Measurements from ENCODE around the gene SLC9A2. TPM values are rescaled to one million over a fixed set of nuclear protein-coding genes. Genes with fewer than 3 reads are reported as not detected.
A peak's percentile ranks its signal among the peaks of the same experiment; 100 is the strongest.

The SLC9A2 gene
- total RNA-seq (not detected), total RNA-seq (0 reads per million in 2 donors)

- Mint-ChIP-seq H3K4me3 (peak within 1 kb of the TSS; percentile 80), H3K36me3 (ENCODE audit: low read depth) (no peaks in the 10 kb centered on the region), H3K27me3 (peaks cover 78% of the 10 kb centered on the region), H3K4me1 (peaks cover 9% of the 10 kb centered on the region), H3K27ac (no peak within 1 kb of the TSS)
- no peak for DNase-seq
- H3K9me3 ChIP-seq (ENCODE audit: control insufficient read depth, low read length, poor library complexity, severe bottlenecking): no peaks in the 10 kb centered on the region
- ATAC-seq: no peak
These were observed at the start of gene SLC9A2 for GRCh38 chr2:102619414-102620319. Gene SLC9A2, plus strand, starts transcription at chr2:102619553. Its CDS starts 296 bp downstream, at chr2:102619849.

- peaks cover 13% of the 10 kb centered on the region for H3K27me3 Mint-ChIP-seq
- DNase-seq (no peak), ATAC-seq (no peak)
- no peaks in the 10 kb centered on the region for H3K4me1 Mint-ChIP-seq
- no peak overlapping the region for H3K4me3 Mint-ChIP-seq
- H3K27ac Mint-ChIP-seq: no peak overlapping the region
- no peaks in the 10 kb centered on the region for H3K36me3 Mint-ChIP-seq (ENCODE audit: low read depth)
- no peaks in the 10 kb centered on the region for H3K9me3 ChIP-seq (ENCODE audit: control insufficient read depth, low read length, poor library complexity, severe bottlenecking)
These were observed 43.5 kb upstream of the SLC9A2 start for GRCh38 chr2:102575888-102576287.

GRCh38 chr2:102578376-102578775, 41.0 kb upstream of the SLC9A2 start:
- H3K4me1 Mint-ChIP-seq: peaks cover 3% of the 10 kb centered on the region
- no peak for ATAC-seq
- no peak for DNase-seq
- no peak overlapping the region for H3K4me3 Mint-ChIP-seq
- peaks cover 13% of the 10 kb centered on the region for H3K27me3 Mint-ChIP-seq
- no peaks in the 10 kb centered on the region for H3K36me3 Mint-ChIP-seq (ENCODE audit: low read depth)
- H3K9me3 ChIP-seq (ENCODE audit: control insufficient read depth, low read length, poor library complexity, severe bottlenecking): no peaks in the 10 kb centered on the region
- H3K27ac Mint-ChIP-seq: no peak overlapping the region

GRCh38 chr2:102581911-102582310, 37.4 kb upstream of the SLC9A2 start:
- DNase-seq (no peak), ATAC-seq (no peak)
- no peak overlapping the region for H3K4me3 Mint-ChIP-seq
- H3K4me1 Mint-ChIP-seq: peaks cover 3% of the 10 kb centered on the region
- peaks cover 18% of the 10 kb centered on the region for H3K27me3 Mint-ChIP-seq
- H3K36me3 Mint-ChIP-seq (ENCODE audit: low read depth): no peaks in the 10 kb centered on the region
- H3K27ac Mint-ChIP-seq: no peak overlapping the region
- H3K9me3 ChIP-seq (ENCODE audit: control insufficient read depth, low read length, poor library complexity, severe bottlenecking): no peaks in the 10 kb centered on the region

GRCh38 chr2:102582845-102583244, 36.5 kb upstream of the SLC9A2 start:
- Mint-ChIP-seq H3K27ac (no peak overlapping the region), H3K36me3 (ENCODE audit: low read depth) (no peaks in the 10 kb centered on the region), H3K4me1 (peaks cover 3% of the 10 kb centered on the region), H3K4me3 (no peak overlapping the region), H3K27me3 (peaks cover 24% of the 10 kb centered on the region)
- no peaks in the 10 kb centered on the region for H3K9me3 ChIP-seq (ENCODE audit: control insufficient read depth, low read length, poor library complexity, severe bottlenecking)
- no peak for DNase-seq
- ATAC-seq: no peak

- peaks cover 44% of the 10 kb centered on the region for H3K27me3 Mint-ChIP-seq
- no peak for ATAC-seq
- H3K4me3 Mint-ChIP-seq: no peak overlapping the region
- no peaks in the 10 kb centered on the region for H3K9me3 ChIP-seq (ENCODE audit: control insufficient read depth, low read length, poor library complexity, severe bottlenecking)
- H3K4me1 Mint-ChIP-seq: peaks cover 3% of the 10 kb centered on the region
- no peak for DNase-seq
- no peaks in the 10 kb centered on the region for H3K36me3 Mint-ChIP-seq (ENCODE audit: low read depth)
- no peak overlapping the region for H3K27ac Mint-ChIP-seq
These were observed 33.4 kb upstream of the SLC9A2 start for GRCh38 chr2:102585847-102586404.

- no peaks in the 10 kb centered on the region for H3K9me3 ChIP-seq (ENCODE audit: control insufficient read depth, low read length, poor library complexity, severe bottlenecking)
- H3K4me1 Mint-ChIP-seq: no peaks in the 10 kb centered on the region
- ATAC-seq: no peak
- no peak overlapping the region for H3K4me3 Mint-ChIP-seq
- peaks cover 44% of the 10 kb centered on the region for H3K27me3 Mint-ChIP-seq
- no peaks in the 10 kb centered on the region for H3K36me3 Mint-ChIP-seq (ENCODE audit: low read depth)
- no peak for DNase-seq
- no peak overlapping the region for H3K27ac Mint-ChIP-seq
These were observed 31.0 kb upstream of the SLC9A2 start for GRCh38 chr2:102588213-102588939.

GRCh38 chr2:102589444-102589843, 29.9 kb upstream of the SLC9A2 start:
- Mint-ChIP-seq H3K4me3 (no peak overlapping the region), H3K27me3 (peaks cover 54% of the 10 kb centered on the region), H3K4me1 (no peaks in the 10 kb centered on the region), H3K27ac (no peak overlapping the region), H3K36me3 (ENCODE audit: low read depth) (no peaks in the 10 kb centered on the region)
- no peak for ATAC-seq
- DNase-seq: no peak
- no peaks in the 10 kb centered on the region for H3K9me3 ChIP-seq (ENCODE audit: control insufficient read depth, low read length, poor library complexity, severe bottlenecking)

GRCh38 chr2:102591491-102592045, 27.8 kb upstream of the SLC9A2 start:
- no peaks in the 10 kb centered on the region for H3K9me3 ChIP-seq (ENCODE audit: control insufficient read depth, low read length, poor library complexity, severe bottlenecking)
- no peaks in the 10 kb centered on the region for H3K4me1 Mint-ChIP-seq
- ATAC-seq (no peak), DNase-seq (no peak)
- H3K27me3 Mint-ChIP-seq: peaks cover 59% of the 10 kb centered on the region
- no peak overlapping the region for H3K4me3 Mint-ChIP-seq
- no peaks in the 10 kb centered on the region for H3K36me3 Mint-ChIP-seq (ENCODE audit: low read depth)
- no peak overlapping the region for H3K27ac Mint-ChIP-seq

GRCh38 chr2:102592601-102593000, 26.8 kb upstream of the SLC9A2 start:
- Mint-ChIP-seq H3K4me1 (no peaks in the 10 kb centered on the region), H3K36me3 (ENCODE audit: low read depth) (no peaks in the 10 kb centered on the region), H3K4me3 (no peak overlapping the region), H3K27me3 (peaks cover 58% of the 10 kb centered on the region), H3K27ac (no peak overlapping the region)
- no peaks in the 10 kb centered on the region for H3K9me3 ChIP-seq (ENCODE audit: control insufficient read depth, low read length, poor library complexity, severe bottlenecking)
- ATAC-seq: no peak
- no peak for DNase-seq

- H3K27me3 Mint-ChIP-seq: peaks cover 56% of the 10 kb centered on the region
- no peaks in the 10 kb centered on the region for H3K36me3 Mint-ChIP-seq (ENCODE audit: low read depth)
- DNase-seq (no peak), ATAC-seq (no peak)
- no peak overlapping the region for H3K27ac Mint-ChIP-seq
- H3K4me1 Mint-ChIP-seq: no peaks in the 10 kb centered on the region
- no peak overlapping the region for H3K4me3 Mint-ChIP-seq
- no peaks in the 10 kb centered on the region for H3K9me3 ChIP-seq (ENCODE audit: control insufficient read depth, low read length, poor library complexity, severe bottlenecking)
These were observed 25.8 kb upstream of the SLC9A2 start for GRCh38 chr2:102593516-102593915.

- Mint-ChIP-seq H3K4me3 (no peak overlapping the region), H3K27me3 (peaks cover 59% of the 10 kb centered on the region), H3K27ac (no peak overlapping the region), H3K4me1 (no peaks in the 10 kb centered on the region), H3K36me3 (ENCODE audit: low read depth) (no peaks in the 10 kb centered on the region)
- no peaks in the 10 kb centered on the region for H3K9me3 ChIP-seq (ENCODE audit: control insufficient read depth, low read length, poor library complexity, severe bottlenecking)
- DNase-seq (no peak), ATAC-seq (no peak)
These were observed 24.8 kb upstream of the SLC9A2 start for GRCh38 chr2:102594445-102595016.

- DNase-seq (no peak), ATAC-seq (no peak)
- H3K27me3 Mint-ChIP-seq: peaks cover 66% of the 10 kb centered on the region
- no peaks in the 10 kb centered on the region for H3K36me3 Mint-ChIP-seq (ENCODE audit: low read depth)
- no peak overlapping the region for H3K27ac Mint-ChIP-seq
- no peaks in the 10 kb centered on the region for H3K4me1 Mint-ChIP-seq
- H3K9me3 ChIP-seq (ENCODE audit: control insufficient read depth, low read length, poor library complexity, severe bottlenecking): no peaks in the 10 kb centered on the region
- H3K4me3 Mint-ChIP-seq: no peak overlapping the region
These were observed 21.6 kb upstream of the SLC9A2 start for GRCh38 chr2:102597788-102598187.

Data from T-helper 17 cell (primary cell).